Retinal pigment epithelial cell (primary cell): ENCODE data around the gene PSD4.

ENCODE experiments used
- DNase-seq: peaks from one replicate; pipeline ENCODE4 v3.0.0-alpha.2; 2010; ENCODE audit warnings: low read depth
- H3K4me3 ChIP-seq: 2 replicates; pipeline ENCODE4 v1.5.1; 2011; ENCODE audit warnings: mild to moderate bottlenecking, low read length, control low read depth, moderate library complexity
- TF ChIP-seq, protein P1 (sequence below): conservative IDR thresholded peaks from 2 replicates; pipeline ENCODE4 v1.5.1; 2011; ENCODE audit warnings: low read depth, low read length, control low read depth, inconsistent platforms

PSD4 gene

DNA sequence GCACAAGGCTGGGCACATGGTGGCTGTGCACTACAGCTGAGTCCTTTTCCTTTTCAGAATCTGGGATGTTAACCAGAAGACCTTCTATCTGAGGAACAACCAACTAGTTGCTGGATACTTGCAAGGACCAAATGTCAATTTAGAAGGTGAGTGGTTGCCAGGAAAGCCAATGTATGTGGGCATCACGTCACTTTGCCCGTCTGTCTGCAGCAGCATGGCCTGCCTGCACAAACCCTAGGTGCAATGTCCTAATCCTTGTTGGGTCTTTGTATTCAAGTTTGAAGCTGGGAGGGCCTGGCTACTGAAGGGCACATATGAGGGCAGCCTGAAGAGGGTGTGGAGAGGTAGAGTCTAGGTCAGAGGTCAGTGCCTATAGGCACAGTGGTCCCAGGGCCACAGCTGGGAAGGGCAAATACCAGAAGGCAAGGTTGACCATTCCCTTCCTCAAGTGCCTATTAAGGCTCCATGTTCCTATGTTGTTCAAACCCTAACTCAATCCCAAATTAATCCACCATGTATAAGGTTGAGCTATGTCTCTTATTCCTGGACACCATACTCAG is 44.2 kb upstream of the PSD4 start:
- no peak for DNase-seq
- TF ChIP-seq, protein P1, sequence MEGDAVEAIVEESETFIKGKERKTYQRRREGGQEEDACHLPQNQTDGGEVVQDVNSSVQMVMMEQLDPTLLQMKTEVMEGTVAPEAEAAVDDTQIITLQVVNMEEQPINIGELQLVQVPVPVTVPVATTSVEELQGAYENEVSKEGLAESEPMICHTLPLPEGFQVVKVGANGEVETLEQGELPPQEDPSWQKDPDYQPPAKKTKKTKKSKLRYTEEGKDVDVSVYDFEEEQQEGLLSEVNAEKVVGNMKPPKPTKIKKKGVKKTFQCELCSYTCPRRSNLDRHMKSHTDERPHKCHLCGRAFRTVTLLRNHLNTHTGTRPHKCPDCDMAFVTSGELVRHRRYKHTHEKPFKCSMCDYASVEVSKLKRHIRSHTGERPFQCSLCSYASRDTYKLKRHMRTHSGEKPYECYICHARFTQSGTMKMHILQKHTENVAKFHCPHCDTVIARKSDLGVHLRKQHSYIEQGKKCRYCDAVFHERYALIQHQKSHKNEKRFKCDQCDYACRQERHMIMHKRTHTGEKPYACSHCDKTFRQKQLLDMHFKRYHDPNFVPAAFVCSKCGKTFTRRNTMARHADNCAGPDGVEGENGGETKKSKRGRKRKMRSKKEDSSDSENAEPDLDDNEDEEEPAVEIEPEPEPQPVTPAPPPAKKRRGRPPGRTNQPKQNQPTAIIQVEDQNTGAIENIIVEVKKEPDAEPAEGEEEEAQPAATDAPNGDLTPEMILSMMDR = no peak
- H3K4me3 ChIP-seq = no peak overlapping the region

DNA sequence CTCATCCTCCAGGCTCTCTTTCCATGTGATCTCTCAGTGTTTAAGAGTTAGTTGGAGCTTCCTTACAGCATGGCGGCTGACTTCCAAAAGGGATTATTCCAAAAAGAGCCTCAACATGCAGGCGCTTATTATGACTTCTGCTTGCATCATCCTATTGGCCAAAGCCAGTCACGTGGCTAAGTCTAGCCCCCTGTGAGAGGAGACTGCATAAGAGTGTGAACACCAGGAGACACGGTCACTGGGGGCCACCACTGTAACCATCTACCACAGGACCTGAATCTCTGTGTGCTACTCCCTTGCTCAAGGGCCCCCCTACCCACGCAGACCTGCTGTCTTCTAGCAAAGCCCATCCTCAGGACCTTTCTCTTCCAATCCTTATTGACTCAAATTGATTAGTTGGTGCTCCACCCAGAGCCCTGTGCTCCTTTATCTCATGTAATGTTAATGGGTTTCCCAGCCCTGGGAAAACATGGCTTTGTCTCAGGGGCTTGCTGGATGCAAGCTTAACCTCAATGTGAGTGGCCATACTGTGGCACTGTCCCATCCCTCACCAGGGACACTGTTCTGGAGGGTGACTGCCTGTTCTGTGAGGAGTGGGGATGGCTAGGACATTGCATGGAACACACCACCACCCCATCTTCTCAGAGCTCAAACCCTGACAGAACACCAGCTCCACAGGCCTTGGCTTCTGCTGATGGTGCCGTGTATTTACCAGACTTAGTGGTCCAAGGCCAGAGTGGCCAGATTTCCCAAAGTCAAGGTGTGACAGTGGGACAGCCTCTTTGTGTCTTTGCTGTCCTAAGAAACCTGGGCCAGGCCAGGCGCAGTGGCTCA is 42.2 kb upstream of the PSD4 start:
- DNase-seq = no peak
- TF ChIP-seq, protein P1 = no peak
- H3K4me3 ChIP-seq = no peak overlapping the region

DNA sequence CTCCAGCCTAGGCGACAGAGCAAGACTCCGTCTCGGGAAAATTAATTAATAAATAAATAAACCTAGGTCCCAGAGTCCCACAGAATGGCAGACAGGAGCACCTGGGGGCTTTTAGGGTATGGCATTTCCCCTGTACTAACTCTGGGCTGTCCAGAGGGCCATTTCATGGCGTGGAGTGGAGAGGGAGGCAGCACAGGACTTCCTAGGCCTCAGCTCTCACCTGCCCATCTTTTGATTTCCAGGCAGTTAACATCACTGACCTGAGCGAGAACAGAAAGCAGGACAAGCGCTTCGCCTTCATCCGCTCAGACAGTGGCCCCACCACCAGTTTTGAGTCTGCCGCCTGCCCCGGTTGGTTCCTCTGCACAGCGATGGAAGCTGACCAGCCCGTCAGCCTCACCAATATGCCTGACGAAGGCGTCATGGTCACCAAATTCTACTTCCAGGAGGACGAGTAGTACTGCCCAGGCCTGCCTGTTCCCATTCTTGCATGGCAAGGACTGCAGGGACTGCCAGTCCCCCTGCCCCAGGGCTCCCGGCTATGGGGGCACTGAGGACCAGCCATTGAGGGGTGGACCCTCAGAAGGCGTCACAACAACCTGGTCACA is 41.3 kb upstream of the PSD4 start:
- H3K4me3 ChIP-seq = no peak overlapping the region
- TF ChIP-seq, protein P1 = no peak
- DNase-seq = no peak

DNA sequence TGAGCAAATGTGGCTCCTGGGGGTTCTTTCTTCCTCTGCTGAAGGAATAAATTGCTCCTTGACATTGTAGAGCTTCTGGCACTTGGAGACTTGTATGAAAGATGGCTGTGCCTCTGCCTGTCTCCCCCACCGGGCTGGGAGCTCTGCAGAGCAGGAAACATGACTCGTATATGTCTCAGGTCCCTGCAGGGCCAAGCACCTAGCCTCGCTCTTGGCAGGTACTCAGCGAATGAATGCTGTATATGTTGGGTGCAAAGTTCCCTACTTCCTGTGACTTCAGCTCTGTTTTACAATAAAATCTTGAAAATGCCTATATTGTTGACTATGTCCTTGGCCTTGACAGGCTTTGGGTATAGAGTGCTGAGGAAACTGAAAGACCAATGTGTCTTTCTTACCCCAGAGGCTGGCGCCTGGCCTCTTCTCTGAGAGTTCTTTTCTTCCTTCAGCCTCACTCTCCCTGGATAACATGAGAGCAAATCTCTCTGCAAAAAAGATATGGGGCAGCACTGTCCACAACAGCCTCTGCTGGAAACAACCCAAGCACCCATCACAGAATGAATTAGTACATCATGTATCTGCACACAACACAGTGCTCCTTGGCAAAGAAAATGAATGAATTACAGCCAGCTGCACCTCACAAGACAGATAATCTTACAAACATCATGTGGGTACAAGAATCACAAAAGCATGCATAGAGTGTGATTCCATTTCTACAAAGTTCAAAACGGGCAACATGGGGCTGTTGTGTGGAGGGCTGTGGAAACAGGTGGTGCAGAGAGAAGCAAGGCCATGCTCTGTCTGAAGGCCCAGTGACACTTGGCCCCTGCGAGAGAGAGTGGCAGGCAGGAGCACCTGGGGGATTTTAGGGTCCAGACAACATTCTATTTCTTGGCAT is 39.8 kb upstream of the PSD4 start:
- TF ChIP-seq, protein P1 = no peak

DNA sequence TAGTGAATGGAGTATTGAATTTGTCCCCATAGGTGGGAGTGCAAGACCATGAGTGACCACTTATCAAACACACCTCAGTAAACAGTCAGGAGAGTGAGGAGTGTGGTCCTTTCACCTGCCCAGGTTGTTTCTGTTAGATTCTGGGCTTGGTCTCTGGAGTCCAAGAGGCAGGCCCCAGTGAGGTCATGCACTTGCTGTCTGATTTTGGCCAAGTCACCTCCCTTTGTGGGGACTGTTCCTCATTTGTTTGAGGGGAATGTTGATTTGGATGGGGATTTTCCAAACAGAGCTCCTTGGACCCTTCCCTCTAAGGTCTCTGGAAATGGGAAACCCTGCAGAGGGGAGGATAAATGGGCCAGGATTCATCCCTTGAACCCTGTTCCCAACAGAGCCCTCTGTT is 39.1 kb upstream of the PSD4 start:
- no peak for DNase-seq
- H3K4me3 ChIP-seq = no peak overlapping the region
- TF ChIP-seq, protein P1 = no peak

More for the DNA sequence above, 39.8 kb upstream of the PSD4 start:
- no peak for DNase-seq
- no peak overlapping the region for H3K4me3 ChIP-seq

DNA sequence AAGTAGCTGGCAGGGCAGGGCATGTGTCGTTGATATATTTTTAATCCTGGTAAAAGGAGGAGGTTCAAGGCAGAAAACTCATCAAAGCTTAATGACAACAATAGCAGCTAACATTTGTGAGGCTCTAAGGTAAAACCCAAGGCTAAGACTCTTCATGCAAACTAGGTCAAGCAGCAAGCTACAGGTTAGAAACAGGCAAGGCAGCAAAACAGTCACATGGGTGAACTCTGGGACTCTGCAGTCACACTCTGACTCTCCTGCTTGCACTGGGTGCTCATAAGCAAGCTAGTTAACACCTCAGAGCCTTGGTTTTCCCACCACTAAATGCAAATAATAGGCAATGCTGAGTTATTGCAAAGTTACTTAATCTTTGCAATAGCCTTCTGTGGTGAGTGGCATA is 38.5 kb upstream of the PSD4 start:
- H3K4me3 ChIP-seq = no peak overlapping the region
- no peak for DNase-seq
- TF ChIP-seq, protein P1 = no peak
